Mesenchymal stem cell (in vitro differentiated cells and primary cell): ENCODE data around the gene TNNC1.

Experiments
- DNase-seq: peaks from one replicate; pipeline ENCODE4 v3.0.0-alpha.2; 2013
- H2AFZ ChIP-seq: one replicate; pipeline ENCODE4 v1.6.1; 2013; ENCODE audit warnings: low read depth, mild to moderate bottlenecking, control low read depth, inconsistent platforms, low read length, moderate library complexity
- H2AK5ac ChIP-seq: 2 replicates; pipeline ENCODE4 v1.6.1; 2013; ENCODE audit warnings: low read length, moderate library complexity, mild to moderate bottlenecking, inconsistent platforms; ENCODE audit not compliant: severe bottlenecking
- H2BK120ac ChIP-seq: one replicate; pipeline ENCODE4 v1.6.1; 2013; ENCODE audit warnings: low read depth, mild to moderate bottlenecking, inconsistent platforms, low read length, moderate library complexity
- H2BK12ac ChIP-seq, 2 experiments: one replicate each; pipeline ENCODE4 v1.6.1; 2013; ENCODE audit warnings: inconsistent platforms in 2 of 2, low read length in 2 of 2, mild to moderate bottlenecking in 2 of 2, moderate library complexity in 2 of 2, control low read depth in 1 of 2
- H2BK15ac ChIP-seq: one replicate; pipeline ENCODE4 v1.6.1; 2013; ENCODE audit warnings: mild to moderate bottlenecking, low read depth, inconsistent platforms; ENCODE audit not compliant: poor library complexity, severe bottlenecking
- H2BK5ac ChIP-seq: 2 replicates; pipeline ENCODE4 v1.6.1; 2013; ENCODE audit warnings: low read depth, mild to moderate bottlenecking, low read length, control low read depth, inconsistent platforms; ENCODE audit not compliant: poor library complexity, severe bottlenecking
- H3K14ac ChIP-seq, 2 experiments: one replicate each; pipeline ENCODE4 v1.6.1; 2013; ENCODE audit warnings: inconsistent platforms in 2 of 2, low read length in 2 of 2, control low read depth in 1 of 2, mild to moderate bottlenecking in 1 of 2, moderate library complexity in 1 of 2
- H3K18ac ChIP-seq, 2 experiments: one replicate each; pipeline ENCODE4 v1.6.1; 2013; ENCODE audit warnings: inconsistent platforms in 2 of 2, low read length in 2 of 2, control low read depth in 1 of 2, low read depth in 1 of 2, mild to moderate bottlenecking in 1 of 2
- H3K23ac ChIP-seq, 2 experiments: one replicate each; pipeline ENCODE4 v1.6.1; 2013; ENCODE audit warnings: inconsistent platforms in 2 of 2, low read length in 2 of 2, mild to moderate bottlenecking in 2 of 2, moderate library complexity in 2 of 2, control low read depth in 1 of 2
- H3K27ac ChIP-seq: 2 replicates; pipeline ENCODE4 v1.5.1; 2013; ENCODE audit warnings: mild to moderate bottlenecking, moderate library complexity, low read length, control low read depth, inconsistent platforms; ENCODE audit not compliant: poor library complexity, severe bottlenecking
- H3K27me3 ChIP-seq, 2 experiments: 2 replicates each; pipeline versions ENCODE4 v1.6.1 to v1.7.0; 2013; ENCODE audit warnings: low read length in 2 of 2, mild to moderate bottlenecking in 2 of 2, moderate library complexity in 2 of 2, control low read depth in 1 of 2, inconsistent platforms in 1 of 2; ENCODE audit not compliant: control insufficient read depth in 1 of 2, insufficient read depth in 1 of 2
- H3K36me3 ChIP-seq, 2 experiments: 2 replicates each; pipeline versions ENCODE4 v1.6.1 to v1.7.0; 2013; ENCODE audit warnings: low read length in 2 of 2, control low read depth in 1 of 2, inconsistent platforms in 1 of 2, low read depth in 1 of 2, mild to moderate bottlenecking in 1 of 2; ENCODE audit not compliant: insufficient read depth in 2 of 2, control insufficient read depth in 1 of 2
- H3K4ac ChIP-seq, 2 experiments: one replicate each; pipeline ENCODE4 v1.6.1; 2013; ENCODE audit warnings: inconsistent platforms in 2 of 2, low read length in 2 of 2, mild to moderate bottlenecking in 2 of 2, moderate library complexity in 2 of 2, control low read depth in 1 of 2, low read depth in 1 of 2
- H3K4me1 ChIP-seq: 2 replicates; pipeline ENCODE4 v1.6.1; 2013; ENCODE audit warnings: low read depth, low read length, control low read depth; ENCODE audit not compliant: control insufficient read depth, insufficient read depth
- H3K4me2 ChIP-seq: 2 replicates; pipeline ENCODE4 v1.6.1; 2013; ENCODE audit warnings: low read length, mild to moderate bottlenecking, inconsistent platforms; ENCODE audit not compliant: poor library complexity, severe bottlenecking
- H3K4me3 ChIP-seq, 2 experiments: 2 replicates each; pipeline versions ENCODE4 v1.5.1 to v1.7.0; 2013; ENCODE audit warnings: low read length in 2 of 2, mild to moderate bottlenecking in 2 of 2, control low read depth in 1 of 2, low read depth in 1 of 2; ENCODE audit not compliant: insufficient read depth in 1 of 2
- H3K79me1 ChIP-seq: replicated peaks from 2 replicates; pipeline ENCODE4 v1.6.1; 2013; ENCODE audit warnings: mild to moderate bottlenecking, control low read depth, low read length, inconsistent platforms; ENCODE audit not compliant: poor library complexity, severe bottlenecking
- H3K9ac ChIP-seq: 2 replicates; pipeline ENCODE4 v1.7.0; 2013; ENCODE audit warnings: mild to moderate bottlenecking, low read length, moderate library complexity
- H3K9me3 ChIP-seq: 2 replicates; pipeline ENCODE4 v1.7.0; 2013; ENCODE audit warnings: mild to moderate bottlenecking, low read length; ENCODE audit not compliant: control insufficient read depth
- H4K8ac ChIP-seq: one replicate; pipeline ENCODE4 v1.6.1; 2013; ENCODE audit warnings: inconsistent platforms, mild to moderate bottlenecking, low read length, moderate library complexity
- H4K91ac ChIP-seq: one replicate; pipeline ENCODE4 v1.6.1; 2013; ENCODE audit warnings: mild to moderate bottlenecking, low read length, inconsistent platforms
- WGBS: methylation state at CpG from one replicate; pipeline ENCODE4 v1.1.7; 2013; ENCODE audit warnings: mixed read lengths; 5-methylcytosine and 5-hydroxymethylcytosine counted together

The TNNC1 gene

GRCh38 chr3:52468336-52468735, 14.5 kb upstream of the TNNC1 start:
- no peak for DNase-seq

DNA sequence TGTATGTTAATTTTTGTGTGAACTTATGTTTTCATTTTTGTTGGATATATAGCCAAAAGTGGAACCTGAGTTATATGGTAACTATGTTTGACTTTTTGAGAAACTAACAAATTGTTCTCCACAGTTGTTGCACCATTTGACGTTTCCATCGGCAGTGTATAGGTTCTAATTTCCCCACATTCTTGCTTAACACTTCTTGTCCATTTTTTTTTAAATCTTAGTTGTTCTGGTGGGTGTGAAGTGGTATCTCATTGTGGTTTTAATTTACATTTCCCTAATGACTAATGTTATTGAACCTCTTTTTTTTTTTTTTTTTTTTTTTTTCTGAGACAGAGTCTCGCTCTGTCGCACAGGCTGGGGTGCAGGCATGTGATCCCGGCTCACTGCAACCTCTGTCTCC, 9.6 kb upstream of the TNNC1 start:
- Histone ChIP-seq H4K91ac (no peak overlapping the region), H3K23ac (no peak overlapping the region), H3K27me3 (no peaks in the 10 kb centered on the region), H3K27ac (no peak overlapping the region), H2BK15ac (no peak overlapping the region), H3K18ac (no peak overlapping the region), H3K4me1 (peaks cover 13% of the 10 kb centered on the region), H2BK5ac (no peak overlapping the region), H3K79me1 (peaks cover 27% of the 10 kb centered on the region), H4K8ac (no peak overlapping the region), H3K4ac (no peak overlapping the region), H3K9me3 (no peaks in the 10 kb centered on the region), H2BK12ac (no peak overlapping the region), H2AFZ (no peak overlapping the region), H3K9ac (no peak overlapping the region), H3K36me3 (peaks cover 60 to 63% of the 10 kb centered on the region in 2 experiments), H3K4me2 (no peak overlapping the region), H2BK120ac (no peak overlapping the region), H3K14ac (no peak overlapping the region), H2AK5ac (no peak overlapping the region), H3K4me3 (no peak overlapping the region)
- no peak for DNase-seq
- WGBS, result 100% methylated on average over 3 of the region's 5 CpGs

More at GRCh38 chr3:52468336-52468735, 14.5 kb upstream of the TNNC1 start:
- H3K36me3 ChIP-seq, result peaks cover 51 to 72% of the 10 kb centered on the region in 2 experiments
- H2AFZ ChIP-seq, result no peak overlapping the region
- H3K9me3 ChIP-seq, result no peaks in the 10 kb centered on the region
- H3K23ac ChIP-seq, result peak overlapping the region in 1 of 2 experiments; percentile 71
- H2BK120ac ChIP-seq, result no peak overlapping the region
- H3K4me3 ChIP-seq, result peak overlapping the region in 1 of 2 experiments; percentile 19
- peaks cover 14% of the 10 kb centered on the region for H3K4me1 ChIP-seq
- no peak overlapping the region for H2BK15ac ChIP-seq
- no peak overlapping the region for H4K91ac ChIP-seq
- no peak overlapping the region for H3K4me2 ChIP-seq
- no peak overlapping the region for H3K14ac ChIP-seq
- H3K27ac ChIP-seq, result no peak overlapping the region
- H4K8ac ChIP-seq, result no peak overlapping the region
- no peak overlapping the region for H2BK12ac ChIP-seq
- peaks cover 41% of the 10 kb centered on the region for H3K79me1 ChIP-seq
- no peaks in the 10 kb centered on the region for H3K27me3 ChIP-seq
- 85% methylated on average over 9 of the region's 9 CpGs for WGBS
- H3K4ac ChIP-seq, result no peak overlapping the region
- H3K18ac ChIP-seq, result no peak overlapping the region
- no peak overlapping the region for H2AK5ac ChIP-seq
- no peak overlapping the region for H3K9ac ChIP-seq
- no peak overlapping the region for H2BK5ac ChIP-seq

- Histone ChIP-seq H4K8ac (no peak overlapping the region), H3K18ac (no peak overlapping the region), H2BK15ac (no peak overlapping the region), H3K4me1 (peaks cover 18% of the 10 kb centered on the region), H3K9ac (peak overlapping the region; percentile 49), H3K23ac (no peak overlapping the region), H3K14ac (no peak overlapping the region), H3K79me1 (peaks cover 25% of the 10 kb centered on the region), H2BK120ac (no peak overlapping the region), H3K27ac (no peak overlapping the region), H2BK5ac (no peak overlapping the region), H2BK12ac (no peak overlapping the region), H3K9me3 (no peaks in the 10 kb centered on the region), H2AFZ (no peak overlapping the region), H3K36me3 (peaks cover 58 to 69% of the 10 kb centered on the region in 2 experiments), H3K4ac (no peak overlapping the region), H3K4me2 (no peak overlapping the region), H4K91ac (no peak overlapping the region), H3K27me3 (no peaks in the 10 kb centered on the region), H3K4me3 (no peak overlapping the region), H2AK5ac (no peak overlapping the region)
- WGBS, result 98% methylated on average over 4 of the region's 6 CpGs
- DNase-seq, result no peak
Measured at GRCh38 chr3:52461874-52462273, 8.0 kb upstream of the TNNC1 start.

GRCh38 chr3:52458770-52459545, 5.1 kb upstream of the TNNC1 start:
- H4K8ac ChIP-seq, result no peak overlapping the region
- H2AFZ ChIP-seq, result no peak overlapping the region
- no peak overlapping the region for H4K91ac ChIP-seq
- H2BK5ac ChIP-seq, result no peak overlapping the region
- DNase-seq, result no peak
- H3K79me1 ChIP-seq, result peaks cover 19% of the 10 kb centered on the region
- H3K4ac ChIP-seq, result no peak overlapping the region
- no peak overlapping the region for H3K4me3 ChIP-seq
- no peak overlapping the region for H2BK12ac ChIP-seq
- 96% methylated on average over 14 of the region's 14 CpGs for WGBS
- no peaks in the 10 kb centered on the region for H3K27me3 ChIP-seq
- no peak overlapping the region for H2AK5ac ChIP-seq
- no peak overlapping the region for H3K23ac ChIP-seq
- H3K18ac ChIP-seq, result no peak overlapping the region
- no peak overlapping the region for H3K27ac ChIP-seq
- no peaks in the 10 kb centered on the region for H3K9me3 ChIP-seq
- peaks cover 37 to 52% of the 10 kb centered on the region in 2 experiments for H3K36me3 ChIP-seq
- H3K4me2 ChIP-seq, result no peak overlapping the region
- no peak overlapping the region for H3K14ac ChIP-seq
- peaks cover 19% of the 10 kb centered on the region for H3K4me1 ChIP-seq
- H2BK120ac ChIP-seq, result no peak overlapping the region
- H2BK15ac ChIP-seq, result no peak overlapping the region
- no peak overlapping the region for H3K9ac ChIP-seq
